WTC11 (cell line): ENCODE measurements around the gene NONO.

Source experiments
- CREB1 ChIP-seq: sonication (generic); formaldehyde crosslinking; IDR thresholded peaks from 2 replicates; pipeline ENCODE4 v1.8.0; 2023; ENCODE audit warnings: mild to moderate bottlenecking, missing genetic modification reagents
- FOXJ3 ChIP-seq: sonication (generic); formaldehyde crosslinking; IDR thresholded peaks from 2 replicates; pipeline ENCODE4 v1.9.0; 2021; ENCODE audit warnings: missing genetic modification reagents, mild to moderate bottlenecking, borderline replicate concordance
- MXD4 ChIP-seq: fragments of 250-450 bp; sonication (Bioruptor Pico); IDR thresholded peaks from 2 replicates; pipeline ENCODE4 v1.8.0; 2021; ENCODE audit warnings: mild to moderate bottlenecking, moderate library complexity, borderline replicate concordance
- ZNF121 ChIP-seq: sonication (generic); formaldehyde crosslinking; IDR thresholded peaks from 2 replicates; pipeline ENCODE4 v1.8.0; 2023; ENCODE audit warnings: missing genetic modification reagents
- ZNF232 ChIP-seq: sonication (generic); formaldehyde crosslinking; IDR thresholded peaks from 2 replicates; pipeline ENCODE4 v1.8.0; 2022; ENCODE audit warnings: mild to moderate bottlenecking, missing genetic modification reagents
- ZNF263 ChIP-seq: sonication (generic); formaldehyde crosslinking; IDR thresholded peaks from 2 replicates; pipeline ENCODE4 v1.8.1; 2022; ENCODE audit warnings: low read depth, mild to moderate bottlenecking, moderate library complexity, missing genetic modification reagents
- TF ChIP-seq, protein P1 (sequence below): fragments of 200-600 bp; IDR thresholded peaks from 2 replicates; pipeline ENCODE4 v1.8.0; 2022; ENCODE audit warnings: antibody characterized with exemption
- TF ChIP-seq, protein P2 (sequence below): sonication (generic); formaldehyde crosslinking; IDR thresholded peaks from 2 replicates; pipeline ENCODE4 v1.8.0; 2022; ENCODE audit warnings: mild to moderate bottlenecking, missing genetic modification reagents
- TF ChIP-seq, protein P3 (sequence below): sonication (generic); formaldehyde crosslinking; conservative IDR thresholded peaks from 2 replicates; pipeline ENCODE4 v1.8.1; 2023; ENCODE audit warnings: mild to moderate bottlenecking, low read depth, missing genetic modification reagents, moderate library complexity
- TF ChIP-seq, protein P4 (sequence below): sonication (generic); formaldehyde crosslinking; IDR thresholded peaks from 2 replicates; pipeline ENCODE4 v1.8.0; 2022; ENCODE audit warnings: mild to moderate bottlenecking, missing genetic modification reagents
- TF ChIP-seq, protein P5 (sequence below): sonication (generic); formaldehyde crosslinking; IDR thresholded peaks from 2 replicates; pipeline ENCODE4 v1.8.1; 2022; ENCODE audit warnings: low read depth, missing genetic modification reagents, borderline replicate concordance
- TF ChIP-seq, protein P6 (sequence below): fragments of 250-450 bp; sonication (Bioruptor Pico); IDR thresholded peaks from 2 replicates; pipeline ENCODE4 v1.9.0; 2021; ENCODE audit warnings: moderate library complexity, mild to moderate bottlenecking, inconsistent platforms, borderline replicate concordance
- TF ChIP-seq, protein P7 (sequence below): sonication (generic); formaldehyde crosslinking; IDR thresholded peaks from 2 replicates; pipeline ENCODE4 v1.8.0; 2022; ENCODE audit warnings: mild to moderate bottlenecking, missing genetic modification reagents

DNA sequence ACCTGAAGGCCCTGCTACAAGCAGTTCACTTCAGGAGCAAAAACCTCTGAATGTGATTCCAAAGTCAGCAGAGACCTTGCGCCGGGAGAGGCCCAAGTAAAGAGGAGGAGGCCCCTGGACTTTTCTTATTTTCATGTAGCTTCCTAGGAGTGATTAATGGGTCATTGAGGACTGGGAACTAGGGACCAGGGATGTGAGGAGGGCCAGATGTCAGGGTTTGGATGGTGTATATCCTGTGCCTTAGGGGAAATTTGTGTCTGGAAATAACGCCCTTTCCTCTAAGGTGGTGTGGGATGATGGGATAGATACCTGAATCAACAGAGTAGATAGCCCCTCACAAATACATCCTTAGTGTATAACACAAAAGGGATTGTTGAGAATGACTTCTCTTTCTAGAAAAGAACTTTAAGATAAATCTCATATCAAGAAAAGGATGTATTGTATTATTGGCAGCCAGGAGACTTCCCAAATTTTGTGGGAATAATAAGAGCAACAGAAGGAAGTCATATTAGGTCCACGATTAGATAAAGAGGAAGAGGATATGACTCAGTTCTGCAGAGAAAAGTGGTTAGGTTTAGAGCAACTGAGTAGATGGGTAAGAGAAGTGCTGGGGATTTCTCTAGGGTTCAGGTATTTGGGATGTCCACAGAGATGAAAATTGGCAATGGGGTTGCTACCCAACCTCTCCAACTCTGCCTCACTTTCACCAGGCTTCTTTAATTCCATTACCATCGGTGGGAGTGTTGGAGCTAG lies 19.2 kb downstream of the NONO start:
- TF ChIP-seq ZNF232 (CRISPR knock-in tag) = no peak
- no peak for TF ChIP-seq CREB1 (CRISPR knock-in tag)
- TF ChIP-seq, protein P1, sequence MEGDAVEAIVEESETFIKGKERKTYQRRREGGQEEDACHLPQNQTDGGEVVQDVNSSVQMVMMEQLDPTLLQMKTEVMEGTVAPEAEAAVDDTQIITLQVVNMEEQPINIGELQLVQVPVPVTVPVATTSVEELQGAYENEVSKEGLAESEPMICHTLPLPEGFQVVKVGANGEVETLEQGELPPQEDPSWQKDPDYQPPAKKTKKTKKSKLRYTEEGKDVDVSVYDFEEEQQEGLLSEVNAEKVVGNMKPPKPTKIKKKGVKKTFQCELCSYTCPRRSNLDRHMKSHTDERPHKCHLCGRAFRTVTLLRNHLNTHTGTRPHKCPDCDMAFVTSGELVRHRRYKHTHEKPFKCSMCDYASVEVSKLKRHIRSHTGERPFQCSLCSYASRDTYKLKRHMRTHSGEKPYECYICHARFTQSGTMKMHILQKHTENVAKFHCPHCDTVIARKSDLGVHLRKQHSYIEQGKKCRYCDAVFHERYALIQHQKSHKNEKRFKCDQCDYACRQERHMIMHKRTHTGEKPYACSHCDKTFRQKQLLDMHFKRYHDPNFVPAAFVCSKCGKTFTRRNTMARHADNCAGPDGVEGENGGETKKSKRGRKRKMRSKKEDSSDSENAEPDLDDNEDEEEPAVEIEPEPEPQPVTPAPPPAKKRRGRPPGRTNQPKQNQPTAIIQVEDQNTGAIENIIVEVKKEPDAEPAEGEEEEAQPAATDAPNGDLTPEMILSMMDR = no peak
- TF ChIP-seq, protein P2, sequence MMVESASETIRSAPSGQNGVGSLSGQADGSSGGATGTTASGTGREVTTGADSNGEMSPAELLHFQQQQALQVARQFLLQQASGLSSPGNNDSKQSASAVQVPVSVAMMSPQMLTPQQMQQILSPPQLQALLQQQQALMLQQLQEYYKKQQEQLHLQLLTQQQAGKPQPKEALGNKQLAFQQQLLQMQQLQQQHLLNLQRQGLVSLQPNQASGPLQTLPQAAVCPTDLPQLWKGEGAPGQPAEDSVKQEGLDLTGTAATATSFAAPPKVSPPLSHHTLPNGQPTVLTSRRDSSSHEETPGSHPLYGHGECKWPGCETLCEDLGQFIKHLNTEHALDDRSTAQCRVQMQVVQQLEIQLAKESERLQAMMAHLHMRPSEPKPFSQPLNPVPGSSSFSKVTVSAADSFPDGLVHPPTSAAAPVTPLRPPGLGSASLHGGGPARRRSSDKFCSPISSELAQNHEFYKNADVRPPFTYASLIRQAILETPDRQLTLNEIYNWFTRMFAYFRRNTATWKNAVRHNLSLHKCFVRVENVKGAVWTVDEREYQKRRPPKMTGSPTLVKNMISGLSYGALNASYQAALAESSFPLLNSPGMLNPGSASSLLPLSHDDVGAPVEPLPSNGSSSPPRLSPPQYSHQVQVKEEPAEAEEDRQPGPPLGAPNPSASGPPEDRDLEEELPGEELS (CRISPR knock-in tag) = no peak
- TF ChIP-seq, protein P3, sequence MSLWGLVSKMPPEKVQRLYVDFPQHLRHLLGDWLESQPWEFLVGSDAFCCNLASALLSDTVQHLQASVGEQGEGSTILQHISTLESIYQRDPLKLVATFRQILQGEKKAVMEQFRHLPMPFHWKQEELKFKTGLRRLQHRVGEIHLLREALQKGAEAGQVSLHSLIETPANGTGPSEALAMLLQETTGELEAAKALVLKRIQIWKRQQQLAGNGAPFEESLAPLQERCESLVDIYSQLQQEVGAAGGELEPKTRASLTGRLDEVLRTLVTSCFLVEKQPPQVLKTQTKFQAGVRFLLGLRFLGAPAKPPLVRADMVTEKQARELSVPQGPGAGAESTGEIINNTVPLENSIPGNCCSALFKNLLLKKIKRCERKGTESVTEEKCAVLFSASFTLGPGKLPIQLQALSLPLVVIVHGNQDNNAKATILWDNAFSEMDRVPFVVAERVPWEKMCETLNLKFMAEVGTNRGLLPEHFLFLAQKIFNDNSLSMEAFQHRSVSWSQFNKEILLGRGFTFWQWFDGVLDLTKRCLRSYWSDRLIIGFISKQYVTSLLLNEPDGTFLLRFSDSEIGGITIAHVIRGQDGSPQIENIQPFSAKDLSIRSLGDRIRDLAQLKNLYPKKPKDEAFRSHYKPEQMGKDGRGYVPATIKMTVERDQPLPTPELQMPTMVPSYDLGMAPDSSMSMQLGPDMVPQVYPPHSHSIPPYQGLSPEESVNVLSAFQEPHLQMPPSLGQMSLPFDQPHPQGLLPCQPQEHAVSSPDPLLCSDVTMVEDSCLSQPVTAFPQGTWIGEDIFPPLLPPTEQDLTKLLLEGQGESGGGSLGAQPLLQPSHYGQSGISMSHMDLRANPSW (CRISPR knock-in tag) = no peak
- no peak for TF ChIP-seq MXD4 (CRISPR knock-in tag)
- TF ChIP-seq ZNF121 (CRISPR knock-in tag) = no peak
- no peak for TF ChIP-seq ZNF263 (CRISPR knock-in tag)
- TF ChIP-seq, protein P4, sequence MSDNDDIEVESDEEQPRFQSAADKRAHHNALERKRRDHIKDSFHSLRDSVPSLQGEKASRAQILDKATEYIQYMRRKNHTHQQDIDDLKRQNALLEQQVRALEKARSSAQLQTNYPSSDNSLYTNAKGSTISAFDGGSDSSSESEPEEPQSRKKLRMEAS (CRISPR knock-in tag) = no peak
- TF ChIP-seq FOXJ3 (CRISPR knock-in tag) = no peak
- TF ChIP-seq, protein P5, sequence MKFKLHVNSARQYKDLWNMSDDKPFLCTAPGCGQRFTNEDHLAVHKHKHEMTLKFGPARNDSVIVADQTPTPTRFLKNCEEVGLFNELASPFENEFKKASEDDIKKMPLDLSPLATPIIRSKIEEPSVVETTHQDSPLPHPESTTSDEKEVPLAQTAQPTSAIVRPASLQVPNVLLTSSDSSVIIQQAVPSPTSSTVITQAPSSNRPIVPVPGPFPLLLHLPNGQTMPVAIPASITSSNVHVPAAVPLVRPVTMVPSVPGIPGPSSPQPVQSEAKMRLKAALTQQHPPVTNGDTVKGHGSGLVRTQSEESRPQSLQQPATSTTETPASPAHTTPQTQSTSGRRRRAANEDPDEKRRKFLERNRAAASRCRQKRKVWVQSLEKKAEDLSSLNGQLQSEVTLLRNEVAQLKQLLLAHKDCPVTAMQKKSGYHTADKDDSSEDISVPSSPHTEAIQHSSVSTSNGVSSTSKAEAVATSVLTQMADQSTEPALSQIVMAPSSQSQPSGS (CRISPR knock-in tag) = no peak
- TF ChIP-seq, protein P6, sequence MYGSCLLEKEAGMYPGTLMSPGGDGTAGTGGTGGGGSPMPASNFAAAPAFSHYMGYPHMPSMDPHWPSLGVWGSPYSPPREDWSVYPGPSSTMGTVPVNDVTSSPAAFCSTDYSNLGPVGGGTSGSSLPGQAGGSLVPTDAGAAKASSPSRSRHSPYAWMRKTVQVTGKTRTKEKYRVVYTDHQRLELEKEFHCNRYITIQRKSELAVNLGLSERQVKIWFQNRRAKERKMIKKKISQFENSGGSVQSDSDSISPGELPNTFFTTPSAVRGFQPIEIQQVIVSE (CRISPR knock-in tag) = no peak
- TF ChIP-seq, protein P7, sequence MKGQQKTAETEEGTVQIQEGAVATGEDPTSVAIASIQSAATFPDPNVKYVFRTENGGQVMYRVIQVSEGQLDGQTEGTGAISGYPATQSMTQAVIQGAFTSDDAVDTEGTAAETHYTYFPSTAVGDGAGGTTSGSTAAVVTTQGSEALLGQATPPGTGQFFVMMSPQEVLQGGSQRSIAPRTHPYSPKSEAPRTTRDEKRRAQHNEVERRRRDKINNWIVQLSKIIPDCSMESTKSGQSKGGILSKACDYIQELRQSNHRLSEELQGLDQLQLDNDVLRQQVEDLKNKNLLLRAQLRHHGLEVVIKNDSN (CRISPR knock-in tag) = no peak
